Neural cell (in vitro differentiated cells): ENCODE measurements around the gene PIGS.

Experiments
- CTCF ChIP-seq: fragments of 450-650 bp; IDR thresholded peaks from 2 replicates; pipeline ENCODE4 v1.5.1; 2014; ENCODE audit warnings: antibody characterized with exemption, mild to moderate bottlenecking, moderate library complexity; ENCODE audit not compliant: poor library complexity, severe bottlenecking
- EP300 ChIP-seq: fragments of 450-650 bp; conservative IDR thresholded peaks from 2 replicates; pipeline ENCODE4 v1.6.1; 2014; ENCODE audit warnings: antibody characterized with exemption, mild to moderate bottlenecking, moderate library complexity; ENCODE audit not compliant: poor library complexity, severe bottlenecking
- POLR2AphosphoS5 ChIP-seq: IDR thresholded peaks from 2 replicates; pipeline ENCODE4 v1.6.1; 2012
- REST ChIP-seq: IDR thresholded peaks from 2 replicates; pipeline ENCODE4 v1.6.1; 2012; ENCODE audit warnings: borderline replicate concordance

- TF ChIP-seq CTCF = no peak
- TF ChIP-seq POLR2AphosphoS5 = no peak
- no peak for TF ChIP-seq EP300
- no peak for TF ChIP-seq REST
Measured at GRCh38 chr17:28529013-28529400, 42.3 kb downstream of the PIGS start.
